ENCODE measurements around the gene ACE. TPM values are rescaled to one million over a fixed set of nuclear protein-coding genes. Genes with fewer than 3 reads are reported as not detected.

ACE gene
- polyA plus RNA-seq, 1 donor (not counting 4 experiments of a cell fraction or from before 2014, with no cell fraction given), result 0.07 TPM

DNA sequence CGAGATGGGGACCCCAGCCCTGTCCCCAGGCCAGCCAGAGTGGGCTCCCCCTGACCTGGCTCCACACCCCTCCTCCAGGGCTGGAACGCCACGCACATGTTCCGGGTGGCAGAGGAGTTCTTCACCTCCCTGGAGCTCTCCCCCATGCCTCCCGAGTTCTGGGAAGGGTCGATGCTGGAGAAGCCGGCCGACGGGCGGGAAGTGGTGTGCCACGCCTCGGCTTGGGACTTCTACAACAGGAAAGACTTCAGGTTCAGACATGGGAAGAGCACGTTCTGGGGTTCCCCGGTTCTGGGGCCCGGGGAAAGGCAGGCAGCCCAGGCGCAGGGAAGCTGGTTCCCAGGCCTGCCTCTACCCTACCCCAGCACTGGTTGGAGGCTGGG lies 4.6 kb downstream of the ACE start:
- Histone ChIP-seq H3K4me2 (ENCODE audit: control insufficient read depth, extremely low read depth, insufficient read depth, low read depth, low read length) (no peak overlapping the region), H3K27me3 (ENCODE audit: control insufficient read depth, extremely low read depth, insufficient read depth, low read length) (peaks cover 15% of the 10 kb centered on the region)
- dilution Hi-C loops (cut with MboI; ENCODE audit: extremely low pct_ligation_motif_present, low sequenced_read_pairs), result no loop called here

DNA sequence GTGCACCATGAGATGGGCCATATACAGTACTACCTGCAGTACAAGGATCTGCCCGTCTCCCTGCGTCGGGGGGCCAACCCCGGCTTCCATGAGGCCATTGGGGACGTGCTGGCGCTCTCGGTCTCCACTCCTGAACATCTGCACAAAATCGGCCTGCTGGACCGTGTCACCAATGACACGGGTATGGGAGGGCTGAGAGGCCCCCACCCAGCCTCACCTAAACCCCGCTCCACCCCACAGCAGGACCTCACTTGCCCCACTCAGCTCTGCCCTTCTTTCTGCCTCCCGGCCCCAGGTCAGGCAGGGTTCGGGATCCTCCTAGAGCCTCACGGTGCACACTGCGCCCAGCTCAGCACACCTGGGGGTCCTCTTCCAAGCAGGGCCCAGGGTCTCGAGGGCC lies 5.6 kb downstream of the ACE start:
- H3K4me2 ChIP-seq (ENCODE audit: control insufficient read depth, extremely low read depth, insufficient read depth, low read depth, low read length), result no peak overlapping the region
- dilution Hi-C loops (cut with MboI; ENCODE audit: extremely low pct_ligation_motif_present, low sequenced_read_pairs), result no loop called here
- H3K4me1 ChIP-seq (ENCODE audit: control insufficient read depth, extremely low read depth, insufficient read depth, low read length), result peaks cover 18% of the 10 kb centered on the region
- no peak overlapping the region for H3K9ac ChIP-seq (ENCODE audit: control insufficient read depth, extremely low read depth, insufficient read depth, low read length)
- H3K27ac ChIP-seq (ENCODE audit: control insufficient read depth, insufficient read depth, low read length), result no peak overlapping the region
- H3K9me1 ChIP-seq (ENCODE audit: control insufficient read depth, extremely low read depth, insufficient read depth, low read length), result no peaks in the 10 kb centered on the region
- H3K9me3 ChIP-seq (ENCODE audit: control insufficient read depth, low read depth, low read length), result no peaks in the 10 kb centered on the region
- no peaks in the 10 kb centered on the region for H3K36me3 ChIP-seq (ENCODE audit: control insufficient read depth in 2 of 2, extremely low read depth in 1 of 2, insufficient read depth in 2 of 2, low read length in 2 of 2)
- TF ChIP-seq EZH2 (IDR thresholded peaks at IDR 0.05; ENCODE audit: low read length), result no peak
- TF ChIP-seq, protein P1, sequence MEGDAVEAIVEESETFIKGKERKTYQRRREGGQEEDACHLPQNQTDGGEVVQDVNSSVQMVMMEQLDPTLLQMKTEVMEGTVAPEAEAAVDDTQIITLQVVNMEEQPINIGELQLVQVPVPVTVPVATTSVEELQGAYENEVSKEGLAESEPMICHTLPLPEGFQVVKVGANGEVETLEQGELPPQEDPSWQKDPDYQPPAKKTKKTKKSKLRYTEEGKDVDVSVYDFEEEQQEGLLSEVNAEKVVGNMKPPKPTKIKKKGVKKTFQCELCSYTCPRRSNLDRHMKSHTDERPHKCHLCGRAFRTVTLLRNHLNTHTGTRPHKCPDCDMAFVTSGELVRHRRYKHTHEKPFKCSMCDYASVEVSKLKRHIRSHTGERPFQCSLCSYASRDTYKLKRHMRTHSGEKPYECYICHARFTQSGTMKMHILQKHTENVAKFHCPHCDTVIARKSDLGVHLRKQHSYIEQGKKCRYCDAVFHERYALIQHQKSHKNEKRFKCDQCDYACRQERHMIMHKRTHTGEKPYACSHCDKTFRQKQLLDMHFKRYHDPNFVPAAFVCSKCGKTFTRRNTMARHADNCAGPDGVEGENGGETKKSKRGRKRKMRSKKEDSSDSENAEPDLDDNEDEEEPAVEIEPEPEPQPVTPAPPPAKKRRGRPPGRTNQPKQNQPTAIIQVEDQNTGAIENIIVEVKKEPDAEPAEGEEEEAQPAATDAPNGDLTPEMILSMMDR (optimal IDR thresholded peaks at IDR 0.05 in 1 of 3, IDR thresholded peaks at IDR 0.05 in 1 of 3, conservative IDR thresholded peaks at IDR 0.05 in 1 of 3; ENCODE audit: extremely low read depth in 1 of 3, insufficient read depth in 2 of 3, low read length in 3 of 3), result no peak
- H3K4me3 ChIP-seq (ENCODE audit: control insufficient read depth in 2 of 3, extremely low read depth in 1 of 3, insufficient read depth in 2 of 3, low read depth in 1 of 3, low read length in 3 of 3), result no peak overlapping the region
- no peak for DNase-seq (ENCODE audit: low read depth, low spot score)
- FAIRE-seq, result no peak
- H3K27me3 ChIP-seq (ENCODE audit: control insufficient read depth, extremely low read depth, insufficient read depth, low read length), result peaks cover 15% of the 10 kb centered on the region
- no peaks in the 10 kb centered on the region for H3K79me2 ChIP-seq (ENCODE audit: control insufficient read depth, insufficient read depth, low read length)
- no peak overlapping the region for H2AFZ ChIP-seq (ENCODE audit: control insufficient read depth, low read length)
- H4K20me1 ChIP-seq (ENCODE audit: control insufficient read depth, extremely low read depth, insufficient read depth, low read length), result no peaks in the 10 kb centered on the region

More for the DNA sequence above, 4.6 kb downstream of the ACE start:
- Histone ChIP-seq H3K4me3 (ENCODE audit: control insufficient read depth in 2 of 3, extremely low read depth in 1 of 3, insufficient read depth in 2 of 3, low read depth in 1 of 3, low read length in 3 of 3) (no peak overlapping the region), H3K9me3 (ENCODE audit: control insufficient read depth, low read depth, low read length) (no peaks in the 10 kb centered on the region), H3K9ac (ENCODE audit: control insufficient read depth, extremely low read depth, insufficient read depth, low read length) (no peak overlapping the region), H3K27ac (ENCODE audit: control insufficient read depth, insufficient read depth, low read length) (no peak overlapping the region), H3K79me2 (ENCODE audit: control insufficient read depth, insufficient read depth, low read length) (no peaks in the 10 kb centered on the region), H3K36me3 (ENCODE audit: control insufficient read depth in 2 of 2, extremely low read depth in 1 of 2, insufficient read depth in 2 of 2, low read length in 2 of 2) (no peaks in the 10 kb centered on the region), H2AFZ (ENCODE audit: control insufficient read depth, low read length) (no peak overlapping the region), H4K20me1 (ENCODE audit: control insufficient read depth, extremely low read depth, insufficient read depth, low read length) (no peaks in the 10 kb centered on the region), H3K9me1 (ENCODE audit: control insufficient read depth, extremely low read depth, insufficient read depth, low read length) (no peaks in the 10 kb centered on the region), H3K4me1 (ENCODE audit: control insufficient read depth, extremely low read depth, insufficient read depth, low read length) (peaks cover 19% of the 10 kb centered on the region)
- FAIRE-seq, result no peak
- TF ChIP-seq, protein P1 (optimal IDR thresholded peaks at IDR 0.05 in 1 of 3, IDR thresholded peaks at IDR 0.05 in 1 of 3, conservative IDR thresholded peaks at IDR 0.05 in 1 of 3; ENCODE audit: extremely low read depth in 1 of 3, insufficient read depth in 2 of 3, low read length in 3 of 3), result no peak
- TF ChIP-seq EZH2 (IDR thresholded peaks at IDR 0.05; ENCODE audit: low read length), result no peak
- DNase-seq (ENCODE audit: low read depth, low spot score), result no peak
